SK-N-MC (cell line): ENCODE data around the gene PTPRG.

ENCODE experiments used
- EZH2 ChIP-seq: fragments of 200-600 bp; sonication (generic); IDR thresholded peaks from one replicate; pipeline ENCODE4 v1.6.1; 2017; ENCODE audit warnings: antibody characterized with exemption
- FOXP2 ChIP-seq: optimal IDR thresholded peaks from 2 replicates; pipeline ENCODE3; 2011; ENCODE audit warnings: mild to moderate bottlenecking, moderate library complexity; ENCODE audit not compliant: insufficient read depth; ENCODE audit errors: extremely low read length, control extremely low read depth
- POLR2AphosphoS5 ChIP-seq: IDR thresholded peaks from 2 replicates; pipeline ENCODE4 v1.6.1; 2012; ENCODE audit warnings: mild to moderate bottlenecking, low read depth, low read length, borderline replicate concordance

- no peak for TF ChIP-seq EZH2
- TF ChIP-seq POLR2AphosphoS5 = no peak
- no peak for TF ChIP-seq FOXP2
Observed at GRCh38 chr3:61577760-61578159, 16.4 kb downstream of the PTPRG start.
